Sciatic nerve (tissue), 2 donors: ENCODE measurements around the gene CES2. TPM values are rescaled to one million over a fixed set of nuclear protein-coding genes. Genes with fewer than 3 reads are reported as not detected.
"Not testable (repeated sequence)": the region's sequence is repeated elsewhere in the genome, so short reads cannot be mapped to it uniquely, and the experiment has no call there.

Experiments
- ATAC-seq: fragments of 200-7000 bp; cut with Tn5 transposase; one replicate; pipeline ENCODE4 v1.9.1; 2020; ENCODE audit warnings: mild to moderate bottlenecking, moderate library complexity
- DNase-seq: peaks from one replicate; pipeline ENCODE4 v3.0.0-alpha.2; 2020; ENCODE audit warnings: low spot score
- intact Hi-C: fragments of 100-400 bp; cut with DNase I; formaldehyde crosslinking; loops from one replicate; pipeline ENCODE4 v1.14.2; 2022
- total RNA-seq: library from RNA; stranded (reverse); fragmentation: NEBNext Ultra II Directional; extraction: Animal tissue kit (Norgen Biotek cat#: 25700); gene quantifications from one replicate; pipeline ENCODE4 v1.2.1, GENCODE V29; 2021
- donor health status: DM: no; HTN: no; CAD: no.
- donor health status: DM: no; HTN: no; CAD: no.

The CES2 gene
- total RNA-seq, result 27.8 TPM

- no peak for DNase-seq
- intact Hi-C loops, result no loop called here
- ATAC-seq, result peak; percentile 50
These were observed at the start of gene CES2 for GRCh38 chr16:66935314-66936011. CES2 (plus strand) TSS chr16:66935516; CDS start chr16:66935636, 120 bp downstream.

DNA sequence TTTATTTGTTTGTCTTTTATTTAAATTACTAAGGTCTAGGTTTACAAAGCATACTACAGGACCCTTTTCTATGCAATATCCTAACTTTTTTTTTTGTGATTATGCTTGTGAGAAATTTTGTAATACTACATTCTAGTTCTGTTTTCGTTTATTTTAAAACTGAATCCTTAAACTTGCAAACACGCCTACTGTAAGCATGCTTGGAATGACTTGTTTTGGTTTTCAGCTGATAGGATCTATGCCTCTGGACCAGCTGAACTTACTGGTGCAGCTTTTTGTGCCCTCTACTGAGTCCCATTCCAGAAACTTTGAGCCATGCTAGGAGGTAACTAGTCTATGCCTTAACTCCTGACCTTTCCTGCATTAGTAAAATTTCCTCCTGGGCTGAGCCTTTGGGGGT is 49.0 kb upstream of the CES2 start:
- DNase-seq, result no peak
- intact Hi-C loops, result no loop called here
- no peak for ATAC-seq

DNA sequence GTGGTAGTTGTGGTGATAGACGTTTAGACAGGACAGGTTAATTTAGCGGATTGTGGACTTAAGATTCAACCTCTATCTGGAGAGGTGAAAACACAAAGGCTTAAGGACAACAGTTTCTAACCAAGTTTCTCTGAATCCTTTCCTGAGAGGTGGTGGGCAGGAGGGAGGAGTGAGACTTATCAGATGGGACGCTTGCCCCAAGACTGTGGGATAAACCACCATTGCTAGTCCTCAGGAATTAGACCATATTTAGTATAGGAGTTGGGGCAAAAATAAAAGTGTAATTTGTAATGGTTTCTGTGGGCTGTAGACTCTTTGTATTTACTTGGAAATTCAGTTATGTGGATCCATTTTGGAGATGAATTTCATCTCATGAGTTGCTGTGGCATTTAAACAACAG is 48.4 kb upstream of the CES2 start:
- no peak for DNase-seq
- no peak for ATAC-seq
- intact Hi-C loops, result no loop called here

GRCh38 chr16:66888647-66889615 is 46.4 kb upstream of the CES2 start:
- ATAC-seq (no peak), DNase-seq (no peak)
- intact Hi-C loops, result no loop called here

GRCh38 chr16:66889622-66890021 is 45.7 kb upstream of the CES2 start:
- intact Hi-C loops, result no loop called here
- ATAC-seq, result no peak
- DNase-seq, result no peak

DNA sequence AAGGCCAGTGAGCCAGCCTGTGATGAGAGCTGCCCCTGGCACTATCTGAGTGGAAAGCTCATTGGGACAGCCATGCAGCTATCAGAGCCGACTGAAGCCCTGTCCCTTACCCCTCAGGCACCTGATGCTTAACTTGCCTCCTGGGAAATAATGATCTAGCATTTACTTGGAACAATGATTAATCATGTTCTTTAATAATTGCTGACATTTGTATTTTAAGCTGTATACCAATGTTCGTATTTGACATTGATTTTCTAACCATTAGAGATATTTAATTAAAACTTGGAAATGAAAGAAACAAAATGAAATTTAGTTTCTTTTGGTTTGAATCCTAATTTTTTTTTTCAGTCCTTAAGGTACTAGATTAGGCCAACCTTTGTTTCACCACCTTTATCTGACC is 44.5 kb upstream of the CES2 start:
- ATAC-seq, result no peak
- no peak for DNase-seq
- intact Hi-C loops, result no loop called here

GRCh38 chr16:66891360-66891759 is 44.0 kb upstream of the CES2 start:
- DNase-seq (no peak), ATAC-seq (no peak)
- intact Hi-C loops, result no loop called here

- ATAC-seq (no peak), DNase-seq (no peak)
- intact Hi-C loops, result no loop called here
These were observed 43.5 kb upstream of the CES2 start for GRCh38 chr16:66891797-66892196.

DNA sequence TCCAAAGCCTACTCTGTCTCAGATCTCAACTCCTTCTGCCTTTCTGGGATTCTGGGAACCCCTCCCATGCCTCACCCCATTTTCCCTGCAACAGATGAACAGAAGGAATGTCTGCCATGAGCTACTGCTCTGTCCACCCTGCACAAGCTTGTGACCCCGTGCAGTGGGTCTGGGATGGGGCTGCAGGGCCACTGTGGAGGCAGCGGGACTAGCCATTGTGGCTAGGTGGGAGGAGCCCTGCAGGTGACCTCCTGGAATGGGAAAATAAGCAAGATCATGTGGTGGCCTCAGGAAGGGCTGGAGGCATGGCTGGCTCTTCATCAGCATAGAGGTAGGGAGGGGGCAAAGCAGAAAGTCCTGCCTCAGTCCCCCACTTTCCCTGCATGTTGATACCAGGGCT is 41.3 kb upstream of the CES2 start:
- intact Hi-C loops, result no loop called here
- DNase-seq (no peak), ATAC-seq (no peak)

DNA sequence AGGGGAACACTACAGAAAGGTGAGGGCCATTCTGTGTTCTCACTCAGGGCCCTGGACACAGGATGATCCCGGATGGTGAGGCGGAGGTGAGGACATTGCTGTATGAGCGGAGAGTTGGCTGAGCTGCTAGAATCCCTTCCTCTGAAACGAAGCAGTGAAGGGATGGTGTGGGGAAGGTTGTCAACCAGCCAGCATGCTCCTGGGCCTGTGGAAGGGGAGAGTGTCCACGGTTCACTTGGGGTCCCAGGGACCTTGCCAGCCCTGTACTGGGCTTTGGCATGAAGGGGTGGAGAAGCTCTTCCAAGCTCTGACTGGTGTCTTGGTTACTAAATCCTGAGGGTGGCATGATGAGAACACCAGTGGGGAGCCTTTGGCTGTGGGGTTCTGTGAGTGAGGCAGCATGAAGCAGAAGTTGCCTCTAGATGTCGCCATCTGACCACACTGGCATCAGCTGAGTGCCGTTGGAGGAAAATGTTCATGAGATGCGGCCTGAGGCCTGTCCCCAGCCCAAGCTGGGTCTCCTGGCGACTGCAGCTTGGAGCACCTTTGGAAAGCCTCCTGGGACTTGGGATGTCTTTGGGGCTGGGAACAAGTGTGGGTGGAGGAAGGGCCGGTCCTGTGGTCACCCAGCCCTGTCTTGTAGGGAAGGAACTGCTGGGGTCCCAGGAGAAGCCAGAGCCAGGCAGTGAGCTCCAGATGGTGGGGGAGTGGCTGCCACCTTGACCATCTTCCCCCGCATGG is 40.2 kb upstream of the CES2 start:
- peak; percentile 76 for DNase-seq

GRCh38 chr16:66895689-66895979 is 39.7 kb upstream of the CES2 start:
- DNase-seq (no peak), ATAC-seq (no peak)
- intact Hi-C loops, result no loop called here

More for the DNA sequence above, 40.2 kb upstream of the CES2 start:
- intact Hi-C loops, result no loop called here
- ATAC-seq, result peak; percentile 81

DNA sequence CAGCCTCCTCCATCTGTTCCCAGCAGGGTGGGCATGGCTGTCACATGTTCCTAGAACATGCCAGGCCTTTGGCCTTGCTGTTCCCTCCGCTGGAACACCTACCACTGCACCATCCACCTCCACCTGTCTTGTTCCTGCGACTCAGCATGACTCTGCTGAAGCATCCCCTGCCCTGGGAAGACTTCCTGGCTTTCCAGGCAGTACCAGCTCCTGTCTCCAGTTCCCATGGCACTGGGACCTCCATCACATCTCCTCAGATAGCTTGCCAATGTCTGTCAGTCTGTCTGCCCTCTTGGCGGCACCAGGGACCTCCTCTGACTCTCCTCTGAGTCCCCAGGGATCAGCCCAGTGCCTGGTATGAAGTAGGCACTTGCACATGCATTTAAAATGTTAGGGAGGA is 39.3 kb upstream of the CES2 start:
- ATAC-seq (no peak), DNase-seq (no peak)
- intact Hi-C loops, result no loop called here

DNA sequence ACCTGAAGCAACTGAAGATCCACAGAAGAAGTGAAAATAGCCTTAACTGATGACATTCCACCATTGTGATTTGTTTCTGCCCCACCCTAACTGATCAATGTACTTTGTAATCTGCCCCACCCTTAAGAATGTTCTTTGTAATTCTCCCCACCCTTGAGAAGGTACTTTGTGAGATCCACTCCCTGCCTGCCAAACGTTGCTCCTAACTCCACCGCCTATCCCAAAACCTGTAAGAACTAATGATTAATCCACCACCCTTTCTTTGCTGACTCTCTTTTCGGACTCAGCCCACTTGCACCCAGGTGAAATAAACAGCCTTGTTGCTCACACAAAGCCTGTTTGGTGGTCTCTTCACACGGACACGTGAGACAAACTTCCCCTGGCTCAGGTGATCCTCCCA is 38.6 kb upstream of the CES2 start:
- intact Hi-C loops, ATAC-seq, DNase-seq: not testable (repeated sequence)

GRCh38 chr16:66898207-66898606 is 37.1 kb upstream of the CES2 start:
- intact Hi-C loops, result no loop called here
- no peak for DNase-seq
- ATAC-seq, result peak; percentile 43

DNA sequence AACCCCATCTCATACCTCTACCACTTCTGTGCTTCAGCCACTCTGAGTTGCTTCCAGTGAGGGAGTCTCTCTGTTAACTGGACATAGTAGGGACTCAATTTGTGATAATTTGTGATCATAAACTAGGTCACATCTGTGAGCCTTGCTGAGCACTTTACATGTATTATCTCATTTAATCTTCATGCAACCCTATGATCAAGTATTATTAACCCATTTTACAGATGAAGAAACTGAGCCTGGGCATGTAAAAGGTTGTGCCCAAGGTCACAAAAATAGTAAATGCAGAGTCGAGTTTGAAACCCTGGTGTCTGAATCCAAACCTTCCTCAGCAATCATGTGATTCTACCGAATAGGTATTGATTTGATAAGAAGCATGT is 36.4 kb upstream of the CES2 start:
- no peak for DNase-seq
- intact Hi-C loops, result no loop called here
- ATAC-seq, result no peak

- DNase-seq (no peak), ATAC-seq (peak; percentile 54)
- intact Hi-C loops, result no loop called here
These were observed 35.9 kb upstream of the CES2 start for GRCh38 chr16:66899310-66899944.

DNA sequence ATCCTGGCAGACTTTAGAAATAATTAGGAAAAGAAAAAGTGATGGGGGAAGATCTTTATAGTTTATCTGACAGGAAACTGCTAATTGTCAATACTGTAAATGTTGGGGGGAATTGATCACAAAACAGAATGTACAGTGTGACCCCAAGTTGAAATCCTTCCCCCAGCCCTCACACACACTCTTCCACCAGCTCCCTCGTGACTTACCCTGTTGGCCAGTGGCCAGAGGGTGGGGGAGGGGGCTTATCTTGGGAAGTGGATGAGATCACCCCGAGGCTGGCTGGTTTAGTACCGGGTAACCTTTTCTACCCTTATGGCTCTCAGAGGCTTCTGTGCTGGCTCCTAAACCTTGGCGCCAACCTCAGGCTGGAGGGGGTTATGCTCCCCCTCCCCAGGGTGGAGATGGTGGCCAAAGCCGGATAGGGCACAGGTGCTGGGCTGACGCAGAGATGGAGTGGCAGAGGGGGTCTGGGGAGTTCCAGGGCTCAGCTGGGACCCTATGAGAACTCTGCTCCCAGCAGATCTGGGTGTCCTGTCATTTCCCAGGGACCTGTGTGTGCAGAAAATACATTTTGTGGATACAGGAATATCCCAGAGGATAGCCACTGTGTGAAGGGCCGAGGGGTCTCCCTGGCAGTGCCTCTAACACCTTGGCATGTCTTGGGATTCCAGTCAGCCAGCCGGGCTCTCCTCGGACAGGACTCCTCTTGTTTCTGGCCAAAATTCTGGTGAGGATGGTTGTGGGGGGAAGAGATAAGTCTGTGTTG is 35.2 kb upstream of the CES2 start:
- intact Hi-C loops, result no loop called here
- ATAC-seq, result peak; percentile 64
- DNase-seq, result peak; percentile 86

GRCh38 chr16:66900721-66901441 is 34.4 kb upstream of the CES2 start:
- DNase-seq (no peak), ATAC-seq (peak; percentile 75)
- intact Hi-C loops, result no loop called here
